Measurements from ENCODE around the gene RTN4RL1. TPM values are rescaled to one million over a fixed set of nuclear protein-coding genes. Genes with fewer than 3 reads are reported as not detected.

The RTN4RL1 gene
- total and polyA plus RNA-seq, 9 donors: 0.30 to 4.1 (median 1.6) TPM; not detected in 1

- DNase-seq: no peak
- Histone ChIP-seq H3K36me3 (no peaks in the 10 kb centered on the region), H3K9me3 (no peaks in the 10 kb centered on the region), H3K27ac (no peak overlapping the region), H3K4me3 (no peak overlapping the region), H3K4me1 (ENCODE audit: insufficient read depth) (peaks cover 6% of the 10 kb centered on the region), H3K27me3 (no peaks in the 10 kb centered on the region)
- intact Hi-C loops (cut with DNase I): loop anchor here (2.0 to 5.0 kb wide), 4 partner anchors 115 to 367 kb away; partner anchors contain the start of gene RTN4RL1 (in 2 of the 4)
- WGBS, 3 donors: 58 to 76% (median 71%) methylated on average over 3 of the region's 3 CpGs
- no peak for TF ChIP-seq POLR2A (IDR thresholded peaks at IDR 0.05)
- TF ChIP-seq EP300 (IDR thresholded peaks at IDR 0.05): no peak
- no peak for TF ChIP-seq CTCF (IDR thresholded peaks at IDR 0.05)
Observed at GRCh38 chr17:1909985-1910384, 115.1 kb downstream of the RTN4RL1 start.

- WGBS, 3 donors: 3 to 6% (median 3%) methylated on average over 18 to 22 of the region's 22 CpGs
- peak; percentile 54 to 77 (median 63) for TF ChIP-seq CTCF (IDR thresholded peaks at IDR 0.05)
- TF ChIP-seq EP300 (IDR thresholded peaks at IDR 0.05): no peak
Observed at GRCh38 chr17:1908699-1909309, 116.3 kb downstream of the RTN4RL1 start.

GRCh38 chr17:1907909-1908698, 117.0 kb downstream of the RTN4RL1 start:
- intact Hi-C loops (cut with DNase I): loop anchor here (1.0 to 5.0 kb wide), 4 partner anchors 117 to 121 kb away; partner anchors contain the start of gene RTN4RL1 (in 2 of the 4)
- Histone ChIP-seq H3K27me3 (no peaks in the 10 kb centered on the region), H3K27ac (no peak overlapping the region), H3K4me1 (ENCODE audit: insufficient read depth) (peaks cover 6% of the 10 kb centered on the region), H3K9me3 (no peaks in the 10 kb centered on the region), H3K4me3 (no peak overlapping the region), H3K36me3 (no peaks in the 10 kb centered on the region)
- WGBS, 3 donors: 2 to 5% (median 4%) methylated on average over 47 to 49 of the region's 49 CpGs
- peak in 1 of 5 donors; percentile 45 for DNase-seq
- TF ChIP-seq CTCF (IDR thresholded peaks at IDR 0.05): no peak
- TF ChIP-seq POLR2A (IDR thresholded peaks at IDR 0.05): no peak
- TF ChIP-seq EP300 (IDR thresholded peaks at IDR 0.05): no peak

More at GRCh38 chr17:1908699-1909309, 116.3 kb downstream of the RTN4RL1 start:
- H3K4me1 ChIP-seq (ENCODE audit: insufficient read depth): peaks cover 6% of the 10 kb centered on the region
- peak; percentile 62 to 75 (median 66) for DNase-seq
- H3K27ac ChIP-seq: no peak overlapping the region
- intact Hi-C loops (cut with DNase I): loop anchor here (1.0 to 5.0 kb wide), 4 partner anchors 116 to 120 kb away; partner anchors contain the start of gene RTN4RL1 (in 2 of the 4)
- H3K27me3 ChIP-seq: no peaks in the 10 kb centered on the region
- H3K9me3 ChIP-seq: no peaks in the 10 kb centered on the region
- H3K4me3 ChIP-seq: no peak overlapping the region
- no peaks in the 10 kb centered on the region for H3K36me3 ChIP-seq

- H3K36me3 ChIP-seq: no peaks in the 10 kb centered on the region
- H3K27ac ChIP-seq: no peak overlapping the region
- no peaks in the 10 kb centered on the region for H3K9me3 ChIP-seq
- intact Hi-C loops (cut with DNase I): loop anchor here in 1 of 4 donors (5.0 kb wide), 1 partner anchor 120 kb away; the partner anchor contains the start of gene RTN4RL1
- no peaks in the 10 kb centered on the region for H3K27me3 ChIP-seq
- H3K4me1 ChIP-seq (ENCODE audit: insufficient read depth): peaks cover 6% of the 10 kb centered on the region
- 55 to 77% (median 76%) methylated on average over 17 of the region's 17 CpGs for WGBS, 3 donors
- no peak for TF ChIP-seq EP300 (IDR thresholded peaks at IDR 0.05)
- no peak for TF ChIP-seq CTCF (IDR thresholded peaks at IDR 0.05)
- no peak for TF ChIP-seq POLR2A (IDR thresholded peaks at IDR 0.05)
- DNase-seq: no peak
- no peak overlapping the region for H3K4me3 ChIP-seq
Observed at GRCh38 chr17:1907216-1907631, 117.9 kb downstream of the RTN4RL1 start.
